Keratinocyte (primary cell): ENCODE data around the gene SMURF2. TPM values are rescaled to one million over a fixed set of nuclear protein-coding genes. Genes with fewer than 3 reads are reported as not detected.

ENCODE experiments used
- DNase-seq: peaks from one replicate; pipeline ENCODE4 v3.0.0-alpha.2; 2011; ENCODE audit warnings: low read depth, missing footprints, low spot score
- FAIRE-seq: peaks from 2 replicates; lab custom pipeline; 2011; peaks lifted over from hg19 to GRCh38; lab: Jason Lieb, UNC
- H2AFZ ChIP-seq: 2 replicates; pipeline ENCODE4 v1.6.0; 2012; ENCODE audit warnings: low read length, control low read depth, inconsistent platforms; ENCODE audit not compliant: control insufficient read depth
- H3K27ac ChIP-seq: 2 replicates; pipeline ENCODE4 v1.5.1; 2011; ENCODE audit warnings: low read length; ENCODE audit not compliant: control insufficient read depth, insufficient read depth
- H3K27me3 ChIP-seq: 3 replicates; pipeline ENCODE4 v1.6.0; 2011; ENCODE audit warnings: low read length; ENCODE audit not compliant: control insufficient read depth, insufficient read depth; ENCODE audit errors: extremely low read depth
- H3K36me3 ChIP-seq, 2 experiments: 2 replicates in 1 of 2; 3 replicates in 1 of 2; pipeline ENCODE4 v1.5.1; 2011; ENCODE audit warnings: low read length in 2 of 2, mild to moderate bottlenecking in 1 of 2; ENCODE audit not compliant: control insufficient read depth in 2 of 2, insufficient read depth in 2 of 2; ENCODE audit errors: extremely low read depth in 1 of 2
- H3K4me1 ChIP-seq: 3 replicates; pipeline ENCODE4 v1.5.1; 2011; ENCODE audit warnings: low read length; ENCODE audit not compliant: control insufficient read depth, insufficient read depth; ENCODE audit errors: extremely low read depth
- H3K4me2 ChIP-seq: 3 replicates; pipeline ENCODE4 v1.6.0; 2011; ENCODE audit warnings: low read depth, low read length; ENCODE audit not compliant: control insufficient read depth, insufficient read depth; ENCODE audit errors: extremely low read depth
- H3K4me3 ChIP-seq, 3 experiments: fragments of 200-600 bp in 1 of 3; sonication (generic) in 1 of 3; 2 replicates in 2 of 3; 3 replicates in 1 of 3; pipeline ENCODE4 v1.5.1; 2011 to 2016; ENCODE audit warnings: low read length in 3 of 3, mild to moderate bottlenecking in 3 of 3, control low read depth in 2 of 3, inconsistent platforms in 1 of 3, low read depth in 1 of 3, mixed read lengths in 1 of 3, mixed run types in 1 of 3, moderate library complexity in 1 of 3; ENCODE audit not compliant: control insufficient read depth in 2 of 3, insufficient read depth in 2 of 3; ENCODE audit errors: extremely low read depth in 1 of 3
- H3K79me2 ChIP-seq: 2 replicates; pipeline ENCODE4 v1.6.0; 2012; ENCODE audit warnings: low read length; ENCODE audit not compliant: control insufficient read depth, insufficient read depth
- H3K9ac ChIP-seq: 3 replicates; pipeline ENCODE4 v1.6.0; 2011; ENCODE audit warnings: low read length; ENCODE audit not compliant: control insufficient read depth, insufficient read depth; ENCODE audit errors: extremely low read depth
- H3K9me1 ChIP-seq: 3 replicates; pipeline ENCODE4 v1.6.0; 2011; ENCODE audit warnings: low read length; ENCODE audit not compliant: control insufficient read depth, insufficient read depth; ENCODE audit errors: extremely low read depth
- H3K9me3 ChIP-seq: 2 replicates; pipeline ENCODE4 v1.5.1; 2012; ENCODE audit warnings: low read depth, low read length; ENCODE audit not compliant: control insufficient read depth
- H4K20me1 ChIP-seq: 3 replicates; pipeline ENCODE4 v1.6.0; 2011; ENCODE audit warnings: low read length; ENCODE audit not compliant: control insufficient read depth, insufficient read depth; ENCODE audit errors: extremely low read depth
- CTCF ChIP-seq, 3 experiments: IDR thresholded peaks in 1 of 3; conservative IDR thresholded peaks in 1 of 3; optimal IDR thresholded peaks in 1 of 3; 2 replicates in 2 of 3; 3 replicates in 1 of 3; pipeline versions ENCODE3 to v1.5.1; 2011; ENCODE audit warnings: low read length in 3 of 3, mild to moderate bottlenecking in 3 of 3, moderate library complexity in 2 of 3, control low read depth in 1 of 3, inconsistent platforms in 1 of 3; ENCODE audit not compliant: insufficient read depth in 2 of 3; ENCODE audit errors: extremely low read depth in 1 of 3
- EZH2 ChIP-seq: IDR thresholded peaks from one replicate; pipeline ENCODE4 v1.6.1; 2012; ENCODE audit warnings: inconsistent platforms, mild to moderate bottlenecking, low read length, moderate library complexity
- dilution Hi-C: fragments of 300-500 bp; cut with MboI; formaldehyde crosslinking; loops from one replicate; pipeline ENCODE4 v1.7.0; 2020; ENCODE audit warnings: low sequenced_read_pairs; ENCODE audit not compliant: extremely low pct_ligation_motif_present
- polyA plus RNA-seq, 5 experiments: library from polyadenylated mRNA; depleted of rRNA in 3 of 5; stranded (reverse) in 3 of 5; stranded (forward) in 1 of 5; unstranded in 1 of 5; fragments of >200 nt; gene quantifications; 1 replicate in 1 of 5; 2 replicates in 3 of 5; 3 replicates in 1 of 5; pipeline versions ENCODE4 v1.2.1 to v1.2.3, GENCODE V29; 2011 to 2012; ENCODE audit warnings: missing spikeins in 2 of 5, low read depth in 1 of 5, low replicate concordance in 1 of 5

SMURF2 gene
- polyA plus RNA-seq, 1 donor (not counting 4 experiments of a cell fraction or from before 2014, with no cell fraction given) = 128 TPM

GRCh38 chr17:64618848-64619247 lies 43.3 kb downstream of the SMURF2 start:
- DNase-seq = no peak
- Histone ChIP-seq H2AFZ (no peak overlapping the region), H3K4me3 (no peak overlapping the region), H3K27ac (no peak overlapping the region), H3K27me3 (no peaks in the 10 kb centered on the region), H3K36me3 (peaks cover 0 to 23% of the 10 kb centered on the region in 2 experiments), H3K9ac (no peak overlapping the region), H3K9me3 (no peaks in the 10 kb centered on the region), H3K9me1 (peaks cover 3% of the 10 kb centered on the region), H4K20me1 (peaks cover 66% of the 10 kb centered on the region), H3K4me2 (no peak overlapping the region), H3K4me1 (peaks cover 27% of the 10 kb centered on the region), H3K79me2 (peaks cover 96% of the 10 kb centered on the region)
- TF ChIP-seq CTCF (optimal IDR thresholded peaks at IDR 0.05 in 1 of 3, IDR thresholded peaks at IDR 0.05 in 1 of 3, conservative IDR thresholded peaks at IDR 0.05 in 1 of 3; ENCODE audit: extremely low read depth in 1 of 3, insufficient read depth in 2 of 3, low read length in 3 of 3) = no peak
- no peak for TF ChIP-seq EZH2
- dilution Hi-C loops = no loop called here
- FAIRE-seq = no peak

GRCh38 chr17:64617125-64617780 lies 44.9 kb downstream of the SMURF2 start:
- Histone ChIP-seq H2AFZ (no peak overlapping the region), H3K4me1 (peaks cover 12% of the 10 kb centered on the region), H3K79me2 (peaks cover 96% of the 10 kb centered on the region), H3K4me2 (no peak overlapping the region), H3K9me1 (no peaks in the 10 kb centered on the region), H3K27me3 (no peaks in the 10 kb centered on the region), H3K36me3 (peaks cover 2 to 20% of the 10 kb centered on the region in 2 experiments), H3K9ac (no peak overlapping the region), H3K4me3 (no peak overlapping the region), H4K20me1 (peaks cover 70% of the 10 kb centered on the region), H3K9me3 (no peaks in the 10 kb centered on the region), H3K27ac (no peak overlapping the region)
- no peak for FAIRE-seq
- DNase-seq = no peak
- TF ChIP-seq EZH2 = no peak
- TF ChIP-seq CTCF (optimal IDR thresholded peaks at IDR 0.05 in 1 of 3, IDR thresholded peaks at IDR 0.05 in 1 of 3, conservative IDR thresholded peaks at IDR 0.05 in 1 of 3; ENCODE audit: extremely low read depth in 1 of 3, insufficient read depth in 2 of 3, low read length in 3 of 3) = no peak
- dilution Hi-C loops = no loop called here
